HCEC 1CT (cell line): ENCODE measurements around the gene MCM7.
"Not testable (repeated sequence)": the region's sequence is repeated elsewhere in the genome, so short reads cannot be mapped to it uniquely, and the experiment has no call there.

ENCODE experiments used
- DNase-seq: peaks from one replicate; pipeline ENCODE4 v3.0.0-alpha.2; 2017

MCM7 gene

GRCh38 chr7:100101016-100101862, at the start of gene MCM7, which contains the start of gene AP4M1:
Gene MCM7 (minus strand): TSS chr7:100101397. CDS start chr7:100101294, 103 bp downstream.
Gene AP4M1 (plus strand): TSS chr7:100101643. CDS start chr7:100101715, 72 bp downstream.
- peak; percentile 100 for DNase-seq

- DNase-seq: peak; percentile 99
Observed at GRCh38 chr7:100148559-100149328, 47.5 kb upstream of the MCM7 start, which contains the start of gene LAMTOR4. Gene LAMTOR4 (plus strand): TSS chr7:100148918. CDS start chr7:100148973, 55 bp downstream.

GRCh38 chr7:100148225-100148558, 47.0 kb upstream of the MCM7 start:
- no peak for DNase-seq

- no peak for DNase-seq
Observed at GRCh38 chr7:100147278-100147677, 46.1 kb upstream of the MCM7 start.

- peak; percentile 38 for DNase-seq
Observed at GRCh38 chr7:100146350-100146749, 45.2 kb upstream of the MCM7 start.

GRCh38 chr7:100142461-100142860, 41.3 kb upstream of the MCM7 start:
- no peak for DNase-seq

- no peak for DNase-seq
Observed at GRCh38 chr7:100141555-100141949, 40.4 kb upstream of the MCM7 start.

- DNase-seq: no peak
Observed at GRCh38 chr7:100137851-100138760, 36.9 kb upstream of the MCM7 start.

GRCh38 chr7:100132697-100133151, 31.5 kb upstream of the MCM7 start:
- DNase-seq: peak; percentile 64

GRCh38 chr7:100132126-100132525, 30.9 kb upstream of the MCM7 start:
- no peak for DNase-seq

- no peak for DNase-seq
Observed at GRCh38 chr7:100130608-100131453, 29.6 kb upstream of the MCM7 start.

- not testable (repeated sequence) for DNase-seq
Observed at GRCh38 chr7:100130220-100130607, 29.0 kb upstream of the MCM7 start.

- no peak for DNase-seq
Observed at GRCh38 chr7:100128637-100128963, 27.4 kb upstream of the MCM7 start.

GRCh38 chr7:100127866-100128636, 26.9 kb upstream of the MCM7 start:
- DNase-seq: no peak

GRCh38 chr7:100126931-100127865, 26.0 kb upstream of the MCM7 start, which contains the start of gene MBLAC1:
Gene MBLAC1 (plus strand): TSS chr7:100126967. CDS start chr7:100127396, 429 bp downstream.
- peak; percentile 88 for DNase-seq

GRCh38 chr7:100126239-100126930, 25.2 kb upstream of the MCM7 start:
- no peak for DNase-seq

GRCh38 chr7:100124301-100125230, 23.4 kb upstream of the MCM7 start:
- DNase-seq: no peak

- DNase-seq: no peak
Observed at GRCh38 chr7:100122568-100122967, 21.4 kb upstream of the MCM7 start.
